Activated CD4-positive, alpha-beta T cell treated with anti-CD3 and anti-CD28 coated beads, Interleukin-2, amount 50 U/mL, for 24 hours (primary cell): ENCODE measurements around the gene AASS.

ENCODE experiments used
- DNase-seq, 2 donors: peaks; one replicate each; pipeline ENCODE4 v3.0.0-alpha.2; 2020; ENCODE audit warnings: low read depth in 1 of 2, low spot score in 1 of 2

AASS gene

DNA sequence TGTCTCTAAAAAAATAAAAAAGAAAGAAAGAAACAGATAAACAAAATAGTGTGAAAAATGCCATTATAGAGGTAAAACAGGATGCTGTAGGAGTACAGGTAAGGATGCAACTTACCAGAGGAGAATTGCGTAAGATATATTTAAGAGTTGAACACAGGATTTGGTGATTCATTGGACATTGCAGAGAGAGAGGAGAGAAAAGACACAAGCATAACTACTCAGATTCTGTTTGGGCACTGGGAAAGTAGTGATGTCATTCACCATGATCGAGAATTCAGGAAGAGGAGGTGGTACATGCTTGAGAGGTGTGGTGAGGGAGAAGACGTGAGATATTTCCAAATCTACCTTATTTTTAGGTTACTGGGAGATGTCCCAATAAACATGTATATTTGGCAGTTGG, 97.6 kb downstream of the AASS start:
- no peak for DNase-seq

DNA sequence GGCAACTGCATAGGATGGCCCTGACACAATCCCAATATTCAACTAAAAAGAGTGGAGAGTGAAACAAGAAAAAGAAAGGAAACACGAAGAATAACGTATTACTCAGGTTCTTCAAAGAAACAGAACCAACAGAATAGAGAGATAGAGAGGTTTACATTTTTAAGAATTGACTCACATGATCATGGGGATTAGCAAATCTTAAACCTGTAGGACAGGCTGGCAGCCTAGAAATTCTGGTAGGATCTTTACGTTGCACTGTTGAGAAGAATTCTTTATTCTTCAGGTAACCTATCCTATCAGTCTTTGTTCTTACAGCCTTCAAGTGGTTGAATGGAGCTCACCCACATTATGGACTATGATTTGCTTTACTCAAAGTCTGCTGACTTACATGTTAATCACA, 103.9 kb downstream of the AASS start:
- DNase-seq: no peak

DNA sequence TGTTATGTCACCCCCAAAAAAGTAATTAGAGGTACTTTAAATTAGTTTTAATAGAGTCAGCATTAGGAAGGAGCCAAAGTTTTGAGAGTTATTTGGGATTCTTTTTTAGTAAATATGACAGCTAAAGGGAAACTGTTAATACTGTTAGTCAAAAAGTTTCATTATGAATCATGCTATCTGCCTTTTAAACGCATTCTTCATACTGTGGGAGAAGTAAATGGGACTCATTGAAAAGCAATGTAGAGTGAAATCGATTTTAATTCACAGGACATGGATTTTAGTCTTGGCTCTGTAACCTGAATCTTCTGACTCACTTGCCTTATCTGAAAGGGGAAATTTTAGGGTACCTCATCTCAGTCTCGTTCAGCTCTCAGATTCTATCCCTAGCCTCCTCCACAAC, 105.1 kb downstream of the AASS start:
- no peak for DNase-seq

DNA sequence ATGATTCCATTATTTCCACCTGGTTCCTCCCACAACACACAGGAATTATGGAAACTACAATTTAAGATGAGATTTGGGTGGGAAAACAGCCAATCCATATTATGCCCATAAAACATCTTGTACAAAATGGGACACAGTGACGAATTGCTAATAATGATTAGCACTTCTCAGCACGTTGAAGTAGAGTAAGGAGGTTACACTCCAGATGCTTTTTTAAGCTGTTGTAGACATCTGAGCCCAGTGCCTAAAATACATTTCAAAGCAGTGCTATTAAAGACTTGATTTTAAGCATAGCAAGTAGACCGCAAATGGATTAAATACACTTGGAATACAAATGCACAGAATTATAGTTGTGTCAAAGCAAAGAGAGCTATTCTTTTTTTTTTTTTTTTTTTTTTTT, 105.9 kb downstream of the AASS start:
- no peak for DNase-seq

DNA sequence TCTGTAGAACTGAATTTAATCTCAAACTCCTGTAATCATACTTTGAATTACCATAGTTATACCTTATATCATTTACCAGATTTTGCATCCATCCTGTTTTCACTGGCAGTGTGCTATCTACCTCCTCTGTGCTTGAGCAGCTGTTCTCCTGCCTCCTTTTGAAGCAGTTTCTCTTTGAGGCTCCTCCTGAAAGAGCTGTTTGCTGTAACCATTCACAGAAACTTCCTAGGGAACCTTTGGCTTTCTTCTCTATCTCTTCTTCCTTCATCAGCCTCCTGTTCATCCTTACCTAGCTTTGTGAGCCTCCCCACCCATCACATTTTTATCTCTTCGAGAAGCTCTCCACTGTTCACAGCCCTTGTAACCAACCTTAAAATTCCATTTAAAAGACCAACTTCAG, 108.2 kb downstream of the AASS start:
- DNase-seq: no peak

DNA sequence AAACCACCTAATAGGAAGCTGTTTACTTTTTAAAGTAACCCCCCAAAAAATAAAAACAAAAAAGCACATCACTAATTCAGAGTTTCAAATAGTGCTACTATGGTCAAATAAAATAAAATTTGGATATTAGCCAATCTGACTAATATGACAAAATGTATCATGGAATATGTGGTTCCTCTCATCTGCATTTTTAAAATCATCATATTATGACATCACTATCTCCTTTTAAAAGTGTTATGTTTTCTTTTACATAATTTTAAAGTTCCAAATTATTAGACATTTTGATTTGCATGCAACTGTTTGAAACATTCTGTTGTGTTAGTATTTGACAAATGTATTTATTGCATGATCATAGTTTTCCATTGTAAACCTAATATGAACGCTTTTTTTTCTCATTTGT, 110.4 kb downstream of the AASS start:
- no peak for DNase-seq

DNA sequence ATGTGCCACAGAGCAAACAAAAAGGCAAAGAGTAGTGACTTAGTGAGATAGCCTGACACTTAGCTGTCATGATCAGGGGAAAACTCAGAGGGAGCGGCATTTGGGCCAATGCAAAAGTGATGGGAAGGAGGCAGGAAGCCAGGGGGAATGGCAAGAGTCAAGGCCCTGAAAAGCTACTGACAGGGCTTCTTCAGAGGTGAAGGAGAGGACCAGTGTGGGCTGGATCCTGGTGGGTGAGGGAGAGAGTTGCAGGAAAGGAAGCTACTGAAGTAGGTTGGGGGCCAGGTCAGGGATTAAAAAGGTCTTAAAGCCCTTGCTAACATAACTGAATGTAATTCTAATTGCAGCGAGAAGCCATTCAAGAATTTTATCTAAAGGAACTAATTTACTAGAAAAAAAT, 117.0 kb downstream of the AASS start:
- DNase-seq: no peak
